Measurements from ENCODE around the gene MUC5AC. TPM values are rescaled to one million over a fixed set of nuclear protein-coding genes. Genes with fewer than 3 reads are reported as not detected.
"Not testable (repeated sequence)": the region's sequence is repeated elsewhere in the genome, so short reads cannot be mapped to it uniquely, and the experiment has no call there.

MUC5AC gene
- total RNA-seq, 2 experiments from 2014 or later: not detected

GRCh38 chr11:1112351-1113191 lies 45.2 kb upstream of the MUC5AC start:
- Histone ChIP-seq H3K27ac (ENCODE audit: low read depth in 1 of 2, low read length in 2 of 2) (no peak overlapping the region), H3K4me3 (ENCODE audit: low read length) (no peak overlapping the region), H3K27me3 (ENCODE audit: control insufficient read depth in 1 of 2, insufficient read depth in 2 of 2, low read length in 2 of 2) (no peaks in the 10 kb centered on the region), H3K36me3 (ENCODE audit: insufficient read depth, low read length) (no peaks in the 10 kb centered on the region), H3K4me1 (ENCODE audit: insufficient read depth, low read length) (no peaks in the 10 kb centered on the region), H3K9me3 (ENCODE audit: control insufficient read depth in 1 of 2, insufficient read depth in 1 of 2, low read length in 2 of 2) (peaks cover 0 to 8% of the 10 kb centered on the region in 2 experiments)
- no peaks in the 10 kb centered on the region for H3K9me3 Mint-ChIP-seq
- H3K4me1 Mint-ChIP-seq (ENCODE audit: low read depth): no peaks in the 10 kb centered on the region
- POLR2A ChIA-PET: no interaction called here
- no peak for TF ChIP-seq CTCF (IDR thresholded peaks at IDR 0.05)
- H3K4me3 Mint-ChIP-seq: no peak overlapping the region
- no peaks in the 10 kb centered on the region for H3K27me3 Mint-ChIP-seq
- CTCF ChIA-PET: no interaction called here
- intact Hi-C loops (cut with DNase I, micrococcal nuclease): no loop called here
- H3K36me3 Mint-ChIP-seq (ENCODE audit: low read depth): no peaks in the 10 kb centered on the region
- no peak overlapping the region for H3K27ac Mint-ChIP-seq
- no peak for ATAC-seq (ENCODE audit: poor library complexity)
- DNase-seq: no peak

GRCh38 chr11:1113405-1114201 lies 44.1 kb upstream of the MUC5AC start:
- Histone ChIP-seq H3K9me3 (ENCODE audit: control insufficient read depth in 1 of 2, insufficient read depth in 1 of 2, low read length in 2 of 2) (peaks cover 0 to 8% of the 10 kb centered on the region in 2 experiments), H3K4me1 (ENCODE audit: insufficient read depth, low read length) (no peaks in the 10 kb centered on the region), H3K36me3 (ENCODE audit: insufficient read depth, low read length) (no peaks in the 10 kb centered on the region), H3K4me3 (ENCODE audit: low read length) (no peak overlapping the region), H3K27ac (ENCODE audit: low read depth in 1 of 2, low read length in 2 of 2) (no peak overlapping the region), H3K27me3 (ENCODE audit: control insufficient read depth in 1 of 2, insufficient read depth in 2 of 2, low read length in 2 of 2) (no peaks in the 10 kb centered on the region)
- ChIA-PET CTCF (no interaction called here), POLR2A (no interaction called here)
- no peak for TF ChIP-seq CTCF (IDR thresholded peaks at IDR 0.05)
- H3K36me3 Mint-ChIP-seq (ENCODE audit: low read depth): no peaks in the 10 kb centered on the region
- no peak for DNase-seq
- H3K27me3 Mint-ChIP-seq: no peaks in the 10 kb centered on the region
- no peak overlapping the region for H3K4me3 Mint-ChIP-seq
- no peak for ATAC-seq (ENCODE audit: poor library complexity)
- H3K9me3 Mint-ChIP-seq: no peaks in the 10 kb centered on the region
- H3K27ac Mint-ChIP-seq: no peak overlapping the region
- no peaks in the 10 kb centered on the region for H3K4me1 Mint-ChIP-seq (ENCODE audit: low read depth)
- intact Hi-C loops (cut with DNase I, micrococcal nuclease): loop anchor here in 1 of 2 experiments (2.0 kb wide), 1 partner anchor 461 kb away; no protein-coding TSS in a partner anchor

- POLR2A ChIA-PET; H3K27me3 Mint-ChIP-seq; CTCF ChIA-PET; H3K4me1 ChIP-seq (ENCODE audit: insufficient read depth, low read length); H3K36me3 Mint-ChIP-seq (ENCODE audit: low read depth); H3K9me3 Mint-ChIP-seq; H3K27ac ChIP-seq (ENCODE audit: low read depth in 1 of 2, low read length in 2 of 2); ATAC-seq (ENCODE audit: poor library complexity); H3K36me3 ChIP-seq (ENCODE audit: insufficient read depth, low read length); H3K4me3 ChIP-seq (ENCODE audit: low read length); H3K27me3 ChIP-seq (ENCODE audit: control insufficient read depth in 1 of 2, insufficient read depth in 2 of 2, low read length in 2 of 2); H3K4me1 Mint-ChIP-seq (ENCODE audit: low read depth); H3K27ac Mint-ChIP-seq; H3K4me3 Mint-ChIP-seq: not testable (repeated sequence)
- peaks cover 0 to 15% of the 10 kb centered on the region in 2 experiments for H3K9me3 ChIP-seq (ENCODE audit: control insufficient read depth in 1 of 2, insufficient read depth in 1 of 2, low read length in 2 of 2)
- DNase-seq: peak in 1 of 14 experiments; percentile 16
- intact Hi-C loops (cut with DNase I, micrococcal nuclease): loop anchor here in 1 of 2 experiments (2.0 kb wide), 1 partner anchor 460 kb away; no protein-coding TSS in a partner anchor
These were observed 42.5 kb upstream of the MUC5AC start for GRCh38 chr11:1115292-1115691.
